Fibroblast of skin of left biceps (primary cell): ENCODE measurements around the gene ACP1.

Experiments
- DNase-seq, 2 experiments: peaks; one replicate each; pipeline ENCODE4 v3.0.0-alpha.2; 2013; ENCODE audit warnings: low read depth in 2 of 2

Gene ACP1

DNA sequence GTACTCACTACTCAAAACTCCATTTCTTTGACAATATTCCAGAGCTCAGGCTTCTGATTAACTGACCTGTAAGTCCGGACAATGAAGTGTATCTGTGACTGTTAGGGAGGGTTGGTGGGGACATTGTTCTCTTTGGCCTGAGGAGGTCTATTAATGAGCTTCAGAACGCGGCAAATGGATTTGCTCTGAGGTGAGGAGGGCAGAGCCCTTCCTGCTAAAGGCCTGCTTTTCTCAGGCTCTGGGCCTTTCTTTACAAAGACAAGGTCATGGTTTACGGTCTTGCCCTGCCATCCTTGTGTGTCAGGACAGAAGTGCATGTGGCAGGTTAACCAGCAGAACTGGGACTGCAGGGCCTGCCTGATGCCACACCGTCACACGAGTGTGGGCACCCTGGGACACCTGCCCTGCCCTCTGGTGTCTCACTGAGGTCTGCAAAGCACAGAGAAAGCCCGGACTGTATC is 15.9 kb downstream of the ACP1 start:
- DNase-seq = no peak

DNA sequence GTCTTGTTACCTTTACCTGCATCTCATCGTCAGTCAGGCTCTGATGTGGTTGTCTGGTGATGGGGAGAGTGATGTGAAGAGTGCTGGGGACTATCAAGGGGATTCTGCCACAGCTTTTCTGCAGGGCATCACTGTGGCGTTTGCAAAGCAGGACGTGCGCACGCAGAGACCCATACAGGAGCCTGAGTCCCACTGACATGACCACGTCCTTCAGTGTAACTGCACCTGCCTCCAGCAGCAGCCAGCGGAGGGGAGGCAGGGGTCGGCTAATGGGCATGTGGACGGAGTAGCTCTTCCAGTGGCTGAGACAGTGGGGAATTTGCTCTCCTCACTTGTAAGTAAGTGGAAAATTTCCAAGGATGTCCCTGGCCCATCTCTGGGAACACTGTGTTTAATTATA is 16.6 kb downstream of the ACP1 start:
- DNase-seq = no peak

DNA sequence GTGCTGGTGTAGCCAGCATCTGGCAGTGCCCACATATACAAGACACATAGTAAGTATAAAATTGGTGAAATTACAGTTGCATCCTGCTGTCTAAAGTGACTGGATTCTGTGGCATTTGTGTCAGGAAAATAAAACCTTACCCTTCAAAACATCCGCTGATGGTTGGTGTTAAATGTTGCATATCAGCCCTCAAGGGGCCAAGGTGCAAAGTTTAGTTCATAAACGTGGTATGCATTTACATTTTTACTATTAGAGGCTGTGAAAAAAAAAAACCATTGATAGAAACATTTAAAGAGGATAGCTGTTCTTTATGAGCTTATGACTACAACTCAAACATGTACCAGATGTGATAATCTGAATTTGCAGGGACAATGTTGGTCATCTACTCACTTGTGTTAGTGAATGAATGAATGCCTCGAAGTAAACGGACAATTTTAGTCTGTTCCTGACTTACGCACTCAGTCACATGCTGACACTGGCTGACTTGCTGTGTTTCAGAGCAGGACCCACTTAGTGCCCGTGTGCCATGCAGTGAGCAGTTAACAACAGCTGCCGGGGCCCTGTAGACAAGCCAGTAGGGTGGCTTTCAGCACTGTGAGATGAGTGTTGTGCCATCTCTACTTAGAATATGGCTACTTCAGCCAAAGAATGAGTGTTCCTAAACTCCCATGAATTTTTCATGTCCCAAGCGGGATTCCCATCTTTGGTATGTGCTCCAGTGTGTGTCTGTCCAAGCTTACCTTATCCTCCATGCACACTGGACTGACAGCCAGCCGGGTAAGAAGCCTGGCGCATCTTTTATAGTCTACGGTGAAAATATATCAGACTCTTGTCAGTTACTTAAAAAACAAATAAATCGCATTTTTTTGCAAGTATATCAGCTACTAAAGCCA is 17.9 kb downstream of the ACP1 start:
- DNase-seq = no peak

DNA sequence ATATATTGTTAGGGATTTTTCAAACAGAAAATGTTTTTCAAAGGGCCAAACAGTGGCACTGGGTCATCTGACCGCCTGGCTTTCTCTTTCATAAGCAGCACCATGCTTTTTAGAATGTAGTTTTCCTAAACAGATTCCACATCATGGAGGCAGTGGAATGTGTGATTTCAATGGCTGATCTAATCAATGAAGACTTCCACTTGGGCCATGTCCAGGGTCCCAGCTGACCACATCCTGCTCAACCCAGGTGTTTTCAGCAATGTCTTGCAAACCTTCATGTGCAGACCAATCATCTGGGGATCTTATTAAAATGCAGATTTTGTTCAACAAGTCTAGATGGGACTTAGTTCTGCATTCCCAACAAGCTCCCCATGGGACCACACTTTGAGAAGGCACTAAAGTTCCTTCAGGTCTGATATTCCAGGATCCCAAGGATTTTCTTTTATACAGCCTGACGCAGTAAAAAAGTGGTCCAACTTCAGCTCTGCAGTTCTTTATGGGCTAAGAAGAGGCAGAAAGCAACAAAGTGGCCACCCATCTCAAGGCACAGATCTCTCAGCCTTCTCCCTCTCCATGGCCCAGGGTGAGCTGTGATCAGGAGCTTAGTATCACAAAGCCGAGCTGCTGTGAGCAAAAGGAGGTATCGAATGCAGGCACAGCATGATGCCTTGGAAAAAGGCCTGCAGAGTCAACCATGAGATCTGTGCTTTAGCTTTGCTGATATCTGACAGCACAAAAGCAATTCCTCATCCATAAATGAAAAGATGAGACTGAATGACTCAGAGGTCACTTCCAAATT is 19.4 kb downstream of the ACP1 start:
- peak in 1 of 2 experiments; percentile 1 for DNase-seq

DNA sequence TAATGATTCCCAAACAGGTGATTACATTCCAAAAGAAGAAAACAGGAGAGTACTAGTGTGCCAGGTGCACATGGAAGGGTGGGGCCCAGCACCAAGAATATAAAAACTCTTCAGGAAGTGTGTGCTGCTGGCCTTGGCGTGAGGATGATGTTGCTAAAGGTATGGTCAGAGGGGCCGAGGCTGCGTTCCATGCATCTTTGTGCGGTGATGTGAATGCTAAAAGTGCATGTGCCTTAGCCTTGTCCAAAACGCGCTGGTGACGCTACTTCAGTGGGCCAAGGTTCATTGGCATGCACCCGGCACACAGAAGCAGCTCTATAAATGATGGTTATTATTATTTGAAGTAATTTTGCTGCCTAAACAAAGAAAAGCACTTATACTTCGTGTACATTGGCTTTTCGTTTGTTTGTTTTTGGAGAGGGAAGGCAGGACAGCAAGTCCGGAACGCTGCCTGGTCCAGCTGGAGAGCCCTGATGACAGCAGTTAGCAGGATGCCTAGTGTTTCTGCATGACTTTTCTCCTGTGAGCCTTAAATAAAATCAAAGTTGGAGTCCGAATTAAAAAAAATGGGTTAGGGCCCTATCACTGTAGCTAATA is 20.2 kb downstream of the ACP1 start:
- no peak for DNase-seq

DNA sequence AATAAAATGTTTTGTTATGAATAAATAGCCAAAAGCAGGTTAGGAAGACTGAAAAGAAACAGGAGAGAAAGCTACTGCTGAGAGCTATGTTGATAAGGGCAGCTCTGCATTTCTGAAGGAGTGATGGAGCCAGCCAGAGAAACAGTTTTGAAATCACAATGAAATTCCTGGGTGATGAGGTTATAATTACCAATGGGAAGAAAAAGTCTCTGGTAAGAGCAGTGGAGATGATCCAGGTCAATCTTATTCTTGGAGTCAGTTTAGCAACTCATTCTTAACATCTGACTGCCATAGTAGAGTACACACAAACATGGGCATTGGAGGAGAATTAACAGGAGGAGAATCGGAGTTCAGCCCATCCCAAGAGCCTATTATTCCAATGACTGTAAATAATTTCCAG is 20.8 kb downstream of the ACP1 start:
- DNase-seq = peak; percentile 43 to 44

DNA sequence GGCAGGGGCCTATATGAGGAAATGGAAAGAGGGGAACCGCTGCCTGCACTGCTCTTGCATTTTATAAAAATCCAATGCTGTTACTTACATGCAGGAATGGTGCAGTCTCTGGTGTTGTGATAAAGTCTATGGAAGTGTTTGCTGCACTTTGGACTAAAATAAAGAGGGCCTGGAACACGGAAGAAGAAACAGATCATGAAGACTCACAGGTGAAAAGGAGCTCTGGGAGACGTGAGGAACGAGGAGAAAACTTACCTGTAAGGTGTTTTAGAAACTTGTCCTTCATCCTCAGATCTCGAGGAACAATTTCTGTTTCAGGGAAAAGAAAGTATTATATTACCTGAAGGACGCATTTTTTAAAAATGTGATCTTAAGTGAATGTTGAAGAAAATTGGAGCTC is 21.3 kb downstream of the ACP1 start:
- DNase-seq = no peak

DNA sequence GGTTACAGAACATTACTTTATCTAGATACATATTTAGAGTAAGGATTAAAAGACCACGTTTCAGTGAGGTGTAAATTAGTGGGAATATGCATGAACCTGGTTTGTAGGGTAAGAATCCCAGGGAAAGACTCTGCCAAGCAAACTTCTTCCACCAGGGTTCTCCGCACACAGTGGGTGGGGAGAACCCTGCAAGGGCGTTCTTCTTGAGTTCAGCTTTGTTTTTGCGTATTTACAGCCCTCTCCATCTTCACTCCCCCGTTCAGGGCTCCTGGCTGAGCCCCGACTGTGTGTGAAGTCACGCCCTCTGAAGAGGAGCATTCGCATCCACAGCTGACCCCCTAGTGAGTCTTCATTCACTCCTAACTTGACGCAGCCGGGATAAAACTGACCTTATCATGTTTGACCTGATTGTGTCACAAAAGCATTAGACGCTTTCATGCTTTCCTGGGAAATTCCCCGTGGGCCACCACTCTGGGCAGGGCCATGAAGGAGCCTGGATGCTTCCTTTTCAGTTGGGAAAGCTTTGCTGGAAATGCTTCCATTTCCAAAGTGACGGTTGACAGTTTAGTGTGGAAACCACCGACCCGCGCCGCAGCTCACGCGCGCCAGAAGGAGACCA is 22.1 kb downstream of the ACP1 start:
- no peak for DNase-seq

DNA sequence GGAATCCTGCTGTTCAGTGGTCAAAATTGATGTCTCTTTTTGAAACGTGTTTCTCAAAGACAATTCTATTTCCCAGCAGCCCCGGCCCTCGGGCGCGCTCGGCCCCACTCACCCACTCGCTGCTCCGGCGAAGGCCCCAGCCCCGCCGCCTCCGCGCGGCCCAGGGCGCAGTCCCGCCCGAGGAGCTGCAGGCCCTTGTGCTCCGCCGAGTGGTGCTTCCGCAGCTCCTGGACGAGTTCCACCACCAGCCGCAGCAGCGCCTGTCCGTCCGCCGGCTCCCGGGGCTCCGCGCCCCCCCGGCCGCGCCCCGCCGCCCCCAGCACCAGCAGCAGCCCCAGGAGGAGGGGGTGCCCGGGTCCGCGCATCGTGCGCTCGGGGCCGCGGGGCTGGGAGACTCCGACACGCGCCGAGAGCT is 22.7 kb downstream of the ACP1 start:
- DNase-seq = no peak

DNA sequence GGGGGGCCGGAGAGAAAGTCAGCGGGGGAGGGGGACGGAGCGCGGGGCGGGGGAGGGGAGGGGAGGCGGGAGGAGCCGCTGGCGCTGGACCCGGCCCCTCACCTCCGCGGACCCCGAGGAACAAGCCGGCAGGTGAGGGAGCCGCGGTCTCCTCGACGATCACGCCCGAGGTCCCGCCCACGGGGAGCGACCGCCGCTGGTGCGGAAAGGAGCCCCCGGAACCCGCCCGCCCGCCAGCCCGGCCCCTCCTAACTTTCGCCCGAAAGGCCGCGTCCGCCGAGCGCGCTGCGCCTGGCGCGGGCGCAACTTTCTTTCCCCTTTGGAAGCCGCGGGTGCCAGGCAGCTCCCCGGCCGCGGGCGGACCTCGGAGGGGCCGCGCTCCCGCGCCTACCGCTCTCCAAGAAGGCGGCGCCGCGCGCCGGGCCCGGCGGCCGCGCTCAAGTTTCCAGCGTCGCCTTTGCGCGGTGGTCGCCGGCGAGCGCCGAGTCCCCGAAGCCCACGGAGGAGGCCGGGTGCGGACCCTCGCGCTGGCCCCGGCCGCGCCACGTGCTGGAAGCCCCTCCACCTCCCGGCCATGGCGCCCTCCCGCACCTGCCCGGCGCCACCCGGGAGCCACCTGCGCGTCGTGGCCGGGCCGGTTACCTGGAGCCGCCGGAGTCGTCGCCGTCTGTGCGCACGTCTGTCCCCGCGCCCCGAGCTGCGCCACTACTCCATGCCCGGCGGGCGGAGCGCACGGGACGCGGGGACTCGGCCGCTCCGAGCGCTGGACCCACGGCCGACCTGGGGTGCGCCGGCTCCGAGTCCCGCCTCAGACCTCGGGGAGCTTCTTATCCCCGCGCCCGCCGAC is 23.4 kb downstream of the ACP1 start, which contains the start of gene ALKAL2:
Gene ALKAL2, minus strand, starts transcription at position 181 of the 847 bp plus-strand sequence. CDS start 256 bp downstream, outside the sequence.
- no peak for DNase-seq

DNA sequence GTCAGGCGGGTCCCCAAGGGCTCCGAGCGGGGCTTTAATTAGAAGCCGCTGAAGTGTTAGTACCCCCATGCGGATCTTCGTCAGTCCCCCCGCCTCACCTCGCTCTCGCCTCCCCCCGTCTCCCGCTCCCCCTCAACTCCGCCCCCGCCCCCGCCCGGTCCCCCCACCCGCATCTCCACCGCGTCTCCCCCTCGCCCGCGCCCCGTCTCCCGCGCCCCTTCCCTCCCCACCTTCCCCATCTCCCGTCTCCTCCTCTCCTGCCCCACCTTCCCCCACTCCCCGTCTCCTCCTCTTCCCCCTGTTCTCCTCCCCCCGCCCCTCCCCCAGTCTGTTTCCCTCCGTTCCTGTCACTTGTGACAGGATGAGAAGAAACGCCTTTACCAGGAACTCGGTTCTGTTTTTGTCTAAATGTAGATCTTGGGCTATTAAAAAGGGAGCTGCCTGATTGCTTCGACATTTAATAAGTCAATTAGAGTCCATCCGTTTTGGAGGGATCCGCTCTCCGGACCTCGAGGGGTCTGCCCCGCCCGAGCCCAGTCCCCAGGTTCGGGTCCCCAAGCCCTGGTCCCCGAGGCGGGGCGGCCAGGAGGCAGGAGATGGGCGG is 24.1 kb downstream of the ACP1 start:
- DNase-seq = no peak

DNA sequence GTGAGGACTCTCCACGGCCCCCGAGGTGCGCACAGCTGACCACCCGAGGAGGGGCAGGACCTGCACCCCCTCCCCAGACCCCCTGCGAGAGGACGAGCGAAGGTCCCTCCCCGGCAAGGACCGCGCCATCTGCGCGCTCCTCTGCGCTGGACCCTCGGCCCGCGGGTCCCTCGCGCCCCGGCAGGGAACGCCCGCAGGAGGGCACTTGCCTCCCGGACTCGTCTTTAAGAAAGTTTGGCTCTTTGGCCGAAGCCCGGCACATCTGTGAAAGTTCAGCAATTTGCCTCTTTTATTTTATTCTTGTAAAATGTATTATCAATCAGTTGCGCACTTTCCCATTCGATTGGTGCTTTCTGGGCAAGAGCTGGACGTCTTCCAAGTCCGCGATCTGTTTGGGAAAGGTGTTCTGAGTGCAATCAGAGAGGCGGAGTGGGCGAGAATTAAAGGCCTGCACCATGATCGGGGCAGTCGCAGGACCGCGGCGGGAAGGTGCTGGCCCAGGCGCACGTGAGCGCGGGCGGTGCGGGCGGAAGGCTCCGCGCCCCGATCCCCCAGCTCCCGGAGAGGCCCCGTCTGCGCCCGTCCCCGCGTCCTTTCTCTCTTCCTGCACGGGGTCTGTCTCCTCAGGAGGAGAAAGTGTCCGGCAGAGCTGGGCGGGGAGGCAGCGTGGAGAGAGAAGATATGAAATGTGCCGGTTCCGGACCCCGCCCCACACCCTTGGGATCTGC is 24.8 kb downstream of the ACP1 start:
- DNase-seq = no peak

DNA sequence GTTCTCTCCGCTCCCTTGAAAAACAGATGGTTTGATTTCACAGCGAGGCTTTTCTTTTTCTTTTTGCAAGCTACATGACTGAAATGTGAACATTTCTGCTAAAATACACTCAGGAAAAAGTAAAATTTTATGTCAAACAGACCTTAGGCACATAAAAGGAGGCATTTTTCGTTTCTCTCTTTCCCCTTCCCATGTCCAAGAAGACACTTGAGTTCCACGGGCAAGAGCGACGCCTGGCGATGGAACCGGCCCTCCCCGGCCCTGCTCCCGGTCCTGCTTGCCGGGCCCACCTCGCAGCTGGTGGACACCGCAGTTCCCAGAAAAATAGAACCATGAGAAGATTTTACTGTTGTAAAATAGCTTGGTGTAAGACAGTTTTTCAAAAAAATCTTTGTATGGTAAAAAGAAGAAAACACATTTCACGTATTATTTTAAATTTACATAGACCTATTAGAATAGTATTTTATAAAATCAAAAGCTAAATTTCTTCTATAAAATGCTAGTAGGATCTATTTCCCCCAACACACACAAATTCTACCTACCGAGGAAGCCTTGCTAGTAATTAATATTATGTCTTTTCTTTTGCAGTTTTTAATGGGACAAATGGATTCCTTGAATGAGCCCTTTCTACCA is 25.5 kb downstream of the ACP1 start:
- peak; percentile 13 to 18 for DNase-seq

DNA sequence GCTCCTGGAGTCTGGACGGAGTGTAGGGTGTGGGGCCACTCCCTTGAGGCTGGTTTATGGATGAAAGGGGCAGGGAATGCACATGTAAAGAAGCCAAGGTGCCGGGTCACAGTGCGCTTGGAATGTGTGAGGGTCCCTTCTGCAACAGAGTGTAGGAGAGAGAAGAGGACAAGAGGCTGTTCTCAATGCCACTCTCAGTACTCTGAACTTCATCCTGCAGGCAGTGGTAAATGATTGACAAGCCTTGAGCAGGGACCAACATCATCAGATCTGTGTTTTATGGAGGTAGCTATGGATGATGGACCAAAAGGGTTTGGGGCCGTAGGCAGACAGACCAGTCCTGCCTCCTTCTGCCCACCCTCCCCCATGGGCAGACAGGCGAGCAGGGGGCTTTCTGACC is 30.3 kb downstream of the ACP1 start:
- no peak for DNase-seq

DNA sequence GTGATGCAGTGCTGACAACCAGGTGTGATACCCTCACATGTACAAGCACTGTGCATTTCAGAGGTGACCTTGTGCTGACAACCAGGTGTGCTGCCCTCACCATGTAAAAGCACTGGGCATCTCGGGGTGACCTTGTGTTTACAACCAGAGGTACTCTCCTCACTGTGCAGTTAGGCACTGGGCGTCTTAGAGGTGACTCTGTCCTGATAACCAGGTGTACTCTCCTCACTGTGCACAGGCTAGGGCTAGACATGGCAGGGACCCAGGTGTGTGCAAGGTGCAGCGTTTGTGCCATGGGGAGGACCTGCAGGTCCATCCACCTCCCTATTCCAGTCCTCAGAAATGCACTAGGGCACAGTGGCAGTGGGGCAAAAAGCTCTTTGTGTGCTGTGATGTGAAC is 31.6 kb downstream of the ACP1 start:
- no peak for DNase-seq

DNA sequence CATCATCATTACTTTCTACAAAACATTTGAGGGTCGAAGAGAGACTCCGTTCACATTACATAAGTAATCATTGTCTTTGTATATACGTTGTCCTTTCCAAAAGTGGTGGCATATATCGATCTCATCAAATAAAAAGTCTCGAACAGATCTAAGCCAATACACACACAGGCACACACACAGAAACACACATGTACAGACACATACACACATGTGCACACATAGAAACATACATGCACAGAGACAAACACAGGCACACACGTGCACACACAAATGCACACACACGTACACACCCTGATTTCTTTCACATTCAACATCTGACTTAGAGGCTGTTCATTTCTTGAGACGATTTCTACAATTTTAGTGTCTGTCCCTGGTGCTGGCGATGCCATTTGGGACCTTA is 40.6 kb downstream of the ACP1 start:
- no peak for DNase-seq

DNA sequence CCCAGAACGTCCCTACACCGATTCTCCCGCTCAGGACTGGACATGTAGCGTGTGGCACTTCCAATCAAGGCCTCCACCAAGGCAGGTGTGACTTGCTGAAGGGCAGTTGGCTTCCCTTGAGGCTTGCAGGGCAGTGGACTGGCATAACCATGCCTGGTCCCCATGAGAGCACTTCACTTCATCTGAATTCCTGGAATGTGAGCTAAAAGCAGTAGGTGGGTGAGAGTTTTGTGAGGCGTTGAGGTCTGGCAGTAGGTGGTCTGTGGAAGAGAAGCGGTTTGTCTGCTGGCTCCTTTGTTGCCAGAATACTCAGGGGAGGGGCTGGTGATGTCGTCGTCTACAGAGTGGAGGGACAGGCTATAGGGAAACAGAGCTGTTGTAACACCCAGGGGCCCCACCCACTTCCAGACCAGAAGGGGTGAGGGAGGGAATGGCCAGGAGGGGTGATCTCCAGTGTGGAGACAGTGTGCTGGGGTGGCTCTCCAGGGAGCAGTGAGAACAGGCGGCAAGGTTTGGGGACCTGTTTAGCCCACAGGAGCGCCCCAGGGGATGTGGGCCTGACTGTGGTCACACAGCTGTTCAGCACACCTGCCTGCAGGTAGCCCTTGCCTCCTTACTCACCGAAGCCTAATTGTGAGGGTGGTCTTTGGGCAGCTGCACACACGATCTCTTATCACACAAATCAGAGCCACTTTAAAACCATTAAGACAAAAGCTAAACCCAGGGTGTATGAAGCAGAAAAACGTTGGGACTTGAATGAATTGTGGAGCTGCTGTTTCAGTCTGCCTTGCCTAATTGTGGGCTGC is 44.6 kb downstream of the ACP1 start:
- DNase-seq = no peak

DNA sequence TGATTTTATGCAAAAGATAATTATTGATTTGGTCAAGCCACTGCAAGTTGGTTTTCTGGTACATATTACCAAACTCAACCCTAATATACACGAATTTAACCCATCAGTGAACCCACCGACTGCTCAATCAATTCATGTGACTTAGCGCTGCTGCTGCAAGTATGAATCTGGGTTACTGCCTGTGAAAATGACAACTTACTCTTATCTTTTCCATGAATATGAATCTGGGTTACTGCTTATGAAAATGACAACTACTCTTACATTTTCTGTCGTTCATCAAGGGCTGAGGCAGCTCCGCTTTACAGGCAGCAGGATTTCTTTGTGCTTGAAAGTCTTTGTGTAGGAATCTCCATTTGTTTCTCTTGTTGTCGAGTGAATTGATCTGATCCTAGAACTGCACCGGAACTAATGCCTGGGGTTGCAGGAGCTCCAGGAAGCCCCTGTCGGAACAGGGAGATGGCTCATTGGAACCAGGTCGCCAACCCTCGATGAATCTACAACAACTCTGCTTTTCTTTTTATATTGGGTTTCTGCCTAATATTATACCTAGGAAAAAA is 45.3 kb downstream of the ACP1 start:
- DNase-seq = no peak
